ENCODE data around the gene MAP7D1.
A peak's percentile ranks its signal among the peaks of the same experiment; 100 is the strongest.
"Not testable (repeated sequence)": the region's sequence is repeated elsewhere in the genome, so short reads cannot be mapped to it uniquely, and the experiment has no call there.

MAP7D1 gene

GRCh38 chr1:36156329-36157114 lies 562 bp downstream of the MAP7D1 start:
- TF ChIP-seq CTCF (IDR thresholded peaks at IDR 0.05; ENCODE audit: insufficient read depth, low read depth, low read length, missing control alignments) = no peak
- H3K4me3 ChIP-seq (ENCODE audit: low read depth, low read length) = peak overlapping the region; percentile 97
- peak; percentile 70 for DNase-seq (ENCODE audit: low read depth)

GRCh38 chr1:36157115-36157903 lies 1.3 kb downstream of the MAP7D1 start:
- peak overlapping the region; percentile 97 for H3K4me3 ChIP-seq (ENCODE audit: low read depth, low read length)
- DNase-seq (ENCODE audit: low read depth) = no peak
- TF ChIP-seq CTCF (IDR thresholded peaks at IDR 0.05; ENCODE audit: insufficient read depth, low read depth, low read length, missing control alignments) = no peak

GRCh38 chr1:36157973-36158826 lies 2.2 kb downstream of the MAP7D1 start:
- no peak for TF ChIP-seq CTCF (IDR thresholded peaks at IDR 0.05; ENCODE audit: insufficient read depth, low read depth, low read length, missing control alignments)
- H3K4me3 ChIP-seq (ENCODE audit: low read depth, low read length) = peak overlapping the region; percentile 97
- no peak for DNase-seq (ENCODE audit: low read depth)

- not testable (repeated sequence) for H3K4me3 ChIP-seq (ENCODE audit: low read depth, low read length); DNase-seq (ENCODE audit: low read depth)
Observed at GRCh38 chr1:36158827-36159252, 2.9 kb downstream of the MAP7D1 start.

GRCh38 chr1:36159614-36160387 lies 3.8 kb downstream of the MAP7D1 start:
- DNase-seq (ENCODE audit: low read depth) = no peak
- TF ChIP-seq CTCF (IDR thresholded peaks at IDR 0.05; ENCODE audit: insufficient read depth, low read depth, low read length, missing control alignments) = no peak
- peak overlapping the region; percentile 53 for H3K4me3 ChIP-seq (ENCODE audit: low read depth, low read length)

- TF ChIP-seq CTCF (IDR thresholded peaks at IDR 0.05; ENCODE audit: insufficient read depth, low read depth, low read length, missing control alignments) = no peak
- no peak for DNase-seq (ENCODE audit: low read depth)
- H3K4me3 ChIP-seq (ENCODE audit: low read depth, low read length) = peak overlapping the region; percentile 53
Observed at GRCh38 chr1:36160388-36160948, 4.5 kb downstream of the MAP7D1 start.
